IgD-negative memory B cell (primary cell): ENCODE results near the gene SHB. TPM values are rescaled to one million over a fixed set of nuclear protein-coding genes. Genes with fewer than 3 reads are reported as not detected.

ENCODE experiments used
- H3K27ac Mint-ChIP-seq, 3 donors: one replicate each; pipeline ENCODE4 v1.8.0; 2020 to 2022; ENCODE audit warnings: mild to moderate bottlenecking in 3 of 3, mixed read lengths in 3 of 3, moderate library complexity in 1 of 3
- H3K27me3 Mint-ChIP-seq: one replicate; pipeline ENCODE4 v1.8.0; 2021; ENCODE audit warnings: mixed read lengths
- H3K36me3 Mint-ChIP-seq: one replicate; pipeline ENCODE4 v1.8.0; 2020; ENCODE audit warnings: mild to moderate bottlenecking, mixed read lengths
- H3K4me1 Mint-ChIP-seq, 3 donors: one replicate each; pipeline ENCODE4 v1.8.0; 2020 to 2022; ENCODE audit warnings: mixed read lengths in 3 of 3, mild to moderate bottlenecking in 1 of 3
- H3K4me3 Mint-ChIP-seq, 4 donors: one replicate each; pipeline ENCODE4 v1.8.0; 2020 to 2022; ENCODE audit warnings: mild to moderate bottlenecking in 4 of 4, mixed read lengths in 4 of 4, moderate library complexity in 3 of 4
- H3K9me3 Mint-ChIP-seq, 3 donors: one replicate each; pipeline ENCODE4 v1.8.0; 2020 to 2021; ENCODE audit warnings: mixed read lengths in 3 of 3, mild to moderate bottlenecking in 1 of 3
- polyA plus RNA-seq: library from polyadenylated mRNA; unstranded; fragments of 300-500 nt; fragmentation: Illumina TruSeq; gene quantifications from one replicate; pipeline ENCODE4 v1.2.3, GENCODE V29; 2021

SHB gene
- polyA plus RNA-seq, 1 donor from 2014 or later = not detected

GRCh38 chr9:38092656-38093055 is 23.6 kb upstream of the SHB start:
- H3K9me3 Mint-ChIP-seq = no peaks in the 10 kb centered on the region
- H3K27ac Mint-ChIP-seq = no peak overlapping the region
- no peaks in the 10 kb centered on the region for H3K36me3 Mint-ChIP-seq
- H3K4me3 Mint-ChIP-seq = no peak overlapping the region
- peaks cover 2% of the 10 kb centered on the region for H3K27me3 Mint-ChIP-seq
- peaks cover 0 to 4% (median 0%) of the 10 kb centered on the region in 3 donors for H3K4me1 Mint-ChIP-seq

DNA sequence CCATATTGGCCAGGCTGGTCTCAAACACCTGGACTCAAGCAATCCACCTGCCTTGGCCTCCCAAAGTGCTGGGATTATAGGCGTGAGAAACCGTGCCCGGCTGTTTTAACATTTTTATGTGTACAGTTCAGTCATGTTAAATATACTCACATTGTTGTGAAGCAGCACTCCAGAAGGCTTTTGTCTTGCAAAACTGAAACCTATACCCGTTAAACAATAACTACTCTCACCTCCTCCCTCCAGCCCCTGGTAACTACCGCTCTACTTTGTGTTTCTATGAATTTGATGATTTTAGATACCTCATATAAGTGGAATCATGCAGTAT is 23.1 kb upstream of the SHB start:
- Mint-ChIP-seq H3K36me3 (no peaks in the 10 kb centered on the region), H3K27me3 (peaks cover 2% of the 10 kb centered on the region), H3K9me3 (no peaks in the 10 kb centered on the region), H3K4me1 (peaks cover 0 to 4% (median 0%) of the 10 kb centered on the region in 3 donors), H3K4me3 (no peak overlapping the region), H3K27ac (no peak overlapping the region)

DNA sequence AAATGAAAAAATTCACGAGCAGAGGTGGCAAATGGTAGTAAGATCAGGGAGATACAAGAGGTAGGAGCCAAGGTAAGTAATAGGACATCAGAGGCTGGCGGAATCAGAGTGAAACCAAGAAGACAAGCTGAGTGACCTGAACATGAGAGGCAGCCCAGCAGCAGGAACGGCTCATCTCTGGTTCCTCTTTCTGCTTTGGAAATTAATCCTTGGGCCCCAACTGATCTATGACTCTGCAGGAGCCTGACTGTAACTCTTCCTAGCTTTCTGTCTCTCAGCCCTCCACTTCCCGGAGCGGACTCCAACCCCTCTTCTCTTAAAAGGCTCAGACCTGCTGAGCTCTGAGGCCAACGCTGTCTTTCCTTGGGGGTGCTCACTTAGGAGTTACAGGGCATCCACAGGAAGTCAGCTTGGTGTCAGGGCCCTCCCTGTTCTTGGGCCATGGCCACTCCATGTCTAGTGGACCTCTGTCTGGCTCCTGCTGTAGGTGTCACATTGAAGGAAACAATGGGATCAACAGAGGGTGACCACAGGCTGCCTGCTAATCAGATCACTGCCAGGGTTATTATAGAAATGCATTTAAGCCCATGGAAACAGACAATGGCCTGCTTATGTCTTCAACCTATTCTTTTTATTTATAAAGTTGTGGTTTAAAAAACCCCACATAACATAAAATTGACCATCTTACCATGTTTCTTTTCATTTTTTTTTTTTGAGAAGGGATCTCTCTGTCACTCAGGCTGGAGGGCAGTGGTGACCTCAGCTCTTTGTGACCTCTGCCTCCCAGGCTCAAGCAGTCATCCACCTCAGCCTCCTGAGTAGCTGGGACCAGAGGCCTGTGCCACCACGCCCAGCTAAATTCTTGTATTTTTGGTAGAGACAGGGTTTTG is 22.5 kb upstream of the SHB start:
- Mint-ChIP-seq H3K9me3 (no peaks in the 10 kb centered on the region), H3K27me3 (peaks cover 2% of the 10 kb centered on the region), H3K36me3 (no peaks in the 10 kb centered on the region), H3K4me3 (no peak overlapping the region), H3K27ac (peak overlapping the region in 1 of 3 donors; percentile 8), H3K4me1 (peaks cover 0 to 4% (median 0%) of the 10 kb centered on the region in 3 donors)

- no peaks in the 10 kb centered on the region for H3K36me3 Mint-ChIP-seq
- H3K27ac Mint-ChIP-seq = no peak overlapping the region
- H3K4me3 Mint-ChIP-seq = no peak overlapping the region
- H3K9me3 Mint-ChIP-seq = no peaks in the 10 kb centered on the region
- peaks cover 0 to 4% (median 0%) of the 10 kb centered on the region in 3 donors for H3K4me1 Mint-ChIP-seq
- H3K27me3 Mint-ChIP-seq = peaks cover 5% of the 10 kb centered on the region
Measured at GRCh38 chr9:38090170-38090569, 21.1 kb upstream of the SHB start.

DNA sequence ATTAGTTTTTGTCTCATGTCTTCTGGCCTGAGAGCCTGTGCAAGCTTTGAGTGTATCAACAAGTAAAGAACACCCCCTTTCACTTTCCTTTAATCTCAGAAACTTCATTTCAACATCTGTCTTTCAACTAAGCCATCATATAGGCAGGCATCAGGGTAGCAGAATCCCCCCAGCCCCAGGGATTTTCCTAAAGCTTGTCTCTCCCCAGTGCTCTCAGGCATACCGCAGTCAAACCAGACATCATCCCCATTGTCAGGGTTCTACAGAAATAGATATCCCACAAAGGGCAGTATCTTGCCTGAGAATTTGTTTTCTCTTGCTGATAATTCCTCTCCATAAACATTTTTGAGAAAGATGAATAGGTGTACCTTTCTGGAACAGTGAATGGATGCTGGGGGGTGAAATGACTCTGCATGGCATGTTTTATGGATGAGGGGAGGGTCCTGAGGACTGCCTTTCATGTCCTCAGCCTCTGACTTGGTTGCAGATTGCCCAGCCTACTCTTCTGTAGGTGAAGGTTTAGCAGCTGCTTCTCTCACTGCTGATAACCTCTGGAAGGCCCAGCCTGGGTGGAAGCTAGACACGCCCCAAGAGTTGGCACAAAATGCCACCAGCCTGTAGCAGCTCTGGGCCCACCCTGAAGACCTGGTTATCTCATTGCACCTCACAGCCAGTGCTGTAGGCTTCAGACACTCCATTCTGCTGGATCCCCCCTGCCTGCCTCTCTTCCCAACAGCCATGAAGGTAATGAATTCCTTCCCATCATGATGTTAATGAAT is 20.5 kb upstream of the SHB start:
- no peak overlapping the region for H3K27ac Mint-ChIP-seq
- peaks cover 0 to 4% (median 0%) of the 10 kb centered on the region in 3 donors for H3K4me1 Mint-ChIP-seq
- no peak overlapping the region for H3K4me3 Mint-ChIP-seq
- H3K9me3 Mint-ChIP-seq = no peaks in the 10 kb centered on the region
- H3K36me3 Mint-ChIP-seq = no peaks in the 10 kb centered on the region
- H3K27me3 Mint-ChIP-seq = peaks cover 8% of the 10 kb centered on the region

DNA sequence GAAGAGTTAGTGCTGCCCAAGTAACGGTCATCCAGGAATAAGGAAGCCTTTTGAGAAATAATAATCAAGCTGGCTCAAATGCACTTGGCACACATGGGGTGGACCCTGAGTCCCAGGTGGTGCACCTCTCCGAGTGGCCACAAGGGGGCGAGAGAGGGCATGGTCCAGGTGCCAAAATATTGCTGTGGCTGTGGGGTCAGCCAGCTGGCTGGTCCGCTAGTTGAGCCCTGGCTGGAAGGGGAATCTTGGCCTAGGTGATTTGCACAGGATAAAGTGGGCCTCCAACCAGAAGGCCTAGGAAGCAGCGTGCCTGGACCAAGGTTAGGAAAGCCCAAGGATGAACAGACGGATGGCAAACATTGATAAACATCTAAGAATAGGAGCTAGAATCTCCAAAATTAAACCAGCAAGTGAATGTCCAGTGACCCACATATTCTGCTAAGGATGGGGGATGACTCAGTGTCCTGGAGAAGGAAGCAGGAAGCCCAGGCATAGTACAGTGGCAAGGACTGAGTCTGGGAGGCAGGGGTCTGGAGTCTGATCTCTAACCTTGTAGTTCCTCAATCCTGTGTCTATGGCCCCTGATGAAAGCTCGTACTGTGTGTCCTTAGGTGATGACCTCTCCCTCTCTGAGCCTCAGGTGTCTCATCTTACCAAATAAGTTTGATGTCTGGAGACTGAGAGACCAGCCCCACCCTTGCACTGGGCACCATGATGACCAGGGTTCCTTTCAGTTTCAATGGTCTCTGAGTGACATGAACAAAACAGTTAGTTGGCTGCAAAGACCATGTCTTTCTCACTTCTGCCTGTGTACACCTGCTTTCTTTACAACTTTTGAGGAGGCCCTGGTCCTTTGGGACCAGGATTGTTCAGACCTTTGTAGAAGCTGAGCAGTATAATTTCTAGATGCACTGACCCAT is 19.2 kb upstream of the SHB start:
- Mint-ChIP-seq H3K9me3 (no peaks in the 10 kb centered on the region), H3K27ac (no peak overlapping the region), H3K4me3 (no peak overlapping the region), H3K36me3 (no peaks in the 10 kb centered on the region), H3K4me1 (peaks cover 0 to 4% (median 0%) of the 10 kb centered on the region in 3 donors), H3K27me3 (peaks cover 9% of the 10 kb centered on the region)

DNA sequence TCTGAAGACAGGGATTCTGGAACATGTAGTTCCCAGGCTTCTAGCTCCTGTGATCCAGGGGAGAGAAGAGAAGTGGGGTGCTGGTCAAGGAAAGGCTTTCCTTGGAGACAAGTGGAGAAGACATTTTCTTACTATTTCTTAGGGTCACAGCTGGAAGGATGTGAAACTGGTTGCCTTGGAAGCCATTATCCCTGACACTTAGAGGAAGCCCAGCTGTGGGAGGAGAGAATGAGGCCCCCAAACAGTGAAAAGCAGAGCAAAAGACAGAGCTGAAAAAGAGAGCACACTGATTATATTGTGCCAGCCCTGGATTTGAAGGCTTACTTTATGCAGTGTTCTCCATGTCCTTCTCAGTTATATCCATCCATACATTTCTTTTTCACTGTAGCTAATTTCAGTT is 17.5 kb upstream of the SHB start:
- Mint-ChIP-seq H3K36me3 (no peaks in the 10 kb centered on the region), H3K4me1 (peaks cover 0 to 4% (median 0%) of the 10 kb centered on the region in 3 donors), H3K4me3 (no peak overlapping the region), H3K27me3 (peaks cover 9% of the 10 kb centered on the region), H3K27ac (no peak overlapping the region), H3K9me3 (no peaks in the 10 kb centered on the region)

DNA sequence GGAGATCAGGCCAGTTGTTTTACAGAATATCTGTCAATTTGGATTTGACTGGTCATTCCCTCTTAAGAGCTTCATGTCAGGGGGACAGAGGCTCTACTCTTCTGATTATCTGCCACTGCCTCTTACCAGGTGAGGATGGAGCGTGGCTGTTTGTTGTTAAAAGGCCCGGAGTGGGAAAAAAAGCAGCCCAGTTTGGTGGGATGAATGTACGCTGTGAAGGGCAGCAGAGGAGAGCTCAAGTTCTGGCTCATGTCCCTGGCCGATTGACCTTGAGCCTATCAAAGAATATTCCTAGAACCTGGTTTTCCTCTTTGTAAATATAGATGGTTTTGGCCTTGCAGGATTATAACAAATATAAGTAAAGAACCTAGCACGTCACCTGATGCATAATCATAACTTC is 16.3 kb upstream of the SHB start:
- H3K27ac Mint-ChIP-seq = no peak overlapping the region
- no peaks in the 10 kb centered on the region for H3K36me3 Mint-ChIP-seq
- peaks cover 9% of the 10 kb centered on the region for H3K27me3 Mint-ChIP-seq
- H3K9me3 Mint-ChIP-seq = no peaks in the 10 kb centered on the region
- peaks cover 0 to 2% (median 0%) of the 10 kb centered on the region in 3 donors for H3K4me1 Mint-ChIP-seq
- H3K4me3 Mint-ChIP-seq = no peak overlapping the region

DNA sequence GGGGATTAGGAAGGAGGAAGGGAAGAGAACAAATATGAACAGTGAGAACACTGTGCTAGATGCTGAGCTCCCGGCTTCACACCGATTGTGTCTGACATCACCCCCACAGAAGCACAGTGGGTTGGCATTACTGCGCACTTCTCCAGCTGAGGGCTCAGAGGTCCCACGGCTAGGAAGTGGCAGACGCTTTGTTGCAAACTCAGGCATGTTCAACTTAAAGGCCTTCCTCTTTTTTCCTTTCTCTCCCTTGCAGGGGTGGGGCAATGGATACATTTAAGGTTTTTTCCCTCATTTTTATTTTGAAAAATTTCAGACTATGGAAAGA is 15.5 kb upstream of the SHB start:
- Mint-ChIP-seq H3K27me3 (peaks cover 9% of the 10 kb centered on the region), H3K4me1 (peaks cover 0 to 2% (median 0%) of the 10 kb centered on the region in 3 donors), H3K27ac (peak overlapping the region in 1 of 3 donors; percentile 14), H3K4me3 (no peak overlapping the region), H3K9me3 (no peaks in the 10 kb centered on the region), H3K36me3 (no peaks in the 10 kb centered on the region)

- Mint-ChIP-seq H3K36me3 (no peaks in the 10 kb centered on the region), H3K27me3 (peaks cover 13% of the 10 kb centered on the region), H3K9me3 (no peaks in the 10 kb centered on the region)
Measured at GRCh38 chr9:38083858-38084555, 15.0 kb upstream of the SHB start.

DNA sequence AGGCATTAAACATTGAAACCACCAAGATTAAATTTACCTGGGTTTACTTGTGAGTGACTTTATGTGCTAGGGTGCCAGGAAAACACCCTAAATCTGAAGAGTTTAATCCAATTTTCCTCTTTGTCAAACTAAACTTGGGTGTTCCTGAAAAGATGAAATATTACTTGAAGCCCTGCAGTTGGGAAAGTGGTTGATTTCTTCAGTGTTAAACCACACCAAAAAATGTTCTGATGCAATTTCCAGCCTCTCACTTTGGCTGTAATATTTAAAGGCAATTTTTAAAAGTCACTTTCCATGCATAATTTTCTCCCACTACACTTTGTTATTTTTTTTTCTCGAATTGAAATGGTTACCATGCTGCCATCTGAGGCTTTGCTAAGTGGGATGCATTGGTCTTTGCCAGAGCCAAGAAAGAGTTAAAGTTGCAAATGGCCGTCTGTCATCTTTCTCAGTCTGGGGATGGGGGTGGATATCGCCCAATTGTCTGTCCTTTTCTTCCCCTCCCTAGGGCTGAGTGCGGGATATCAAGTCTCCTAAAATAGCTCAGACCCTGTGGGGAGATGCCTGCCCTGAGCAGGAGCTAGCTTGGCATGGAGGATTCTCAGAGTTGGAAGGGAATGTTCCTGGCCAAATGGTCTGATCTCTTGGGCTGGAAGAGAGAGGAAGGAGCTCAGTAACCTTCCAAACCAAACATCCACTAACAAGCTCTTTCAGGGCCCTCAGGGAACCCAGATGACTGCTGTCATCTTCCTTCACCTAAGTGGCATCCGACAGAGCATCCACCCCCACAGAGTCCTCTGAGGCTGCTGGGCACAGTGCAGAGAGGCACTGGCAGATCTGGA is 13.6 kb upstream of the SHB start:
- H3K9me3 Mint-ChIP-seq = no peaks in the 10 kb centered on the region
- no peaks in the 10 kb centered on the region for H3K4me1 Mint-ChIP-seq
- peaks cover 15% of the 10 kb centered on the region for H3K27me3 Mint-ChIP-seq
- H3K27ac Mint-ChIP-seq = no peak overlapping the region
- no peak overlapping the region for H3K4me3 Mint-ChIP-seq
- no peaks in the 10 kb centered on the region for H3K36me3 Mint-ChIP-seq

More at GRCh38 chr9:38083858-38084555, 15.0 kb upstream of the SHB start:
- Mint-ChIP-seq H3K27ac (no peak overlapping the region), H3K4me3 (no peak overlapping the region), H3K4me1 (peaks cover 0 to 2% (median 0%) of the 10 kb centered on the region in 3 donors)

GRCh38 chr9:38081356-38082108 is 12.5 kb upstream of the SHB start:
- Mint-ChIP-seq H3K4me3 (no peak overlapping the region), H3K27ac (no peak overlapping the region), H3K4me1 (no peaks in the 10 kb centered on the region), H3K27me3 (peaks cover 15% of the 10 kb centered on the region), H3K36me3 (no peaks in the 10 kb centered on the region), H3K9me3 (no peaks in the 10 kb centered on the region)

DNA sequence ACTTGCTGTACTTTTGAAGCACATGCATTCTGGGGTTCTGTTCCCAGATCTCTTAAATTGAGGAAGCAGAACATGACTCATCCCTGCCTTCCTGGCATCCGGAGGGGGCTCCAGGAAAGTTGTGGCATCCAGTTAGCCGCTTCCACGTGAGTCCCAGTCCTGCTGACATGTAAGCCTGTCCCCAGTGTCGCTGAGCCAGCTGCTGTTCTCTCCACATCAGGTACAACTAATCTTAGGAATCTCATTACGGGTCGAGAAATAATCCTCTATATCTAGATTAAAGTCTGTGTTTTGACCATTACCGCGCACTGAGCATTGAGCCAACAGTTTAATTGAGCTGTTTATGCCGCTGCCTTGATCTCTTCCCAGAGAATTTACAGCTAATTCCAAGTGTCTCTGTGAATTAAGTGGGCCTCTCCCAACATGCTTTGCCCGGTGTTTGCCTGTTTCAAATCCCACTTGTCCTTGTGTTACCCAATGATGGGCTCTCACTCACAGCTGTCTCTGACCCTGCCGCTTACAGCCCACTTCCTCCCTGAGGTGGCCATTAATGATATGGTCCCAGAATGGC is 10.5 kb upstream of the SHB start:
- peaks cover 9% of the 10 kb centered on the region for H3K27me3 Mint-ChIP-seq
- no peak overlapping the region for H3K4me3 Mint-ChIP-seq
- H3K36me3 Mint-ChIP-seq = no peaks in the 10 kb centered on the region
- H3K27ac Mint-ChIP-seq = no peak overlapping the region
- H3K4me1 Mint-ChIP-seq = no peaks in the 10 kb centered on the region
- no peaks in the 10 kb centered on the region for H3K9me3 Mint-ChIP-seq
